Stimulated activated CD4-positive, alpha-beta T cell treated with anti-CD3 and anti-CD28 coated beads, Interleukin-4, amount 100 ng/mL, for 48 hours (primary cell): ENCODE results near the gene ZNF445.
"Not testable (repeated sequence)": the region's sequence is repeated elsewhere in the genome, so short reads cannot be mapped to it uniquely, and the experiment has no call there.

Experiments
- DNase-seq, 2 donors: peaks; one replicate each; pipeline ENCODE4 v3.0.0-alpha.2; 2020; ENCODE audit warnings: low read depth in 2 of 2

ZNF445 gene

DNA sequence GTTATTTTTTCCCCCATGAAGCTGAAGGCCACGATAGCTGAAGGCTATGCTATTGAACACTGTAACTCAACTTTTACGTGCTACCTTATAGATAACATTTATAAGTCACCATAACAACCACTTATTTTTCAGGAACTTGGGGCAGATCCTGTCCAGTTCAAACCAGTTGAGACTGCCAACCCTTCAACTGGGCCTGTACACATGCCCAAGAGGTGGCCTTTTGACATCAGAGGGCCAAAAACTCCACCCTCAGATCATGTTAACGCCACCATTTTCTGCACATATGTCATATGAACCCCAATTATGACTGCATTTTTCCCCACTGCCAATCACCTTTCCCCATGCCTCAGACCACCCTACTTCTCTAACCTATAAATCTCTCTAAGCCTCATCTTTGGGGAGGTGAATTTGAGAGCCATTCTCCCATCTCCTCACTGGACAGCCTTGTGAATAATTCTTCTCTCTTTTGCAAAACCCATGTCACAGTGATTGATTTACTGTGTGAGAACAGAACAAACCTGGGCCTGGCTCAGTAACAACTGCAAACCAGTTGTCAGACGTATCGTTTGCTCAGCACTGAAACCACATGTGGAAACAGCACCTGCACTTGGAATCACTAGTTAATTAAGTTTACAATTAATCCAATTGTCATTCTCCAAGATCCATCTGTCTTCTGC is 42.5 kb downstream of the ZNF445 start:
- DNase-seq = no peak

DNA sequence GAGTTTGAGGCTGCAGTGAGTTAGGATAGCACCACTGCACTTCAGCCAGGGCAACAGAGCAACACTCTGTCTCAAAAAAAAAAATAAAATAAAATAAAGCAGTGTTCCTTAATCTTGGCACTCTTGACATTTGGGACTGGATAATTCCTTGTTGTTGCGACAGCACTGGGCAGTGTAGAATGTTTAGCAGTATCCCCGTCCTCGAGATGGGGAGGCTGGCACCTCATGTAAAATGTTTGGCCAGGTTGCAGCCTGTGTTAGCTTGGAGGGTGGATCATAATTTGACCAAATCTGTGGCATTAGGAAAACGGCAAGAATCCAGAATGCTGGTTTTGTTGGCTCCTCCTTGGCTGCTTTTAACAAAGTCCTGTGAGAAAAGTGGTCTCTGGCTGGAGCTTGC is 47.0 kb downstream of the ZNF445 start:
- no peak for DNase-seq

DNA sequence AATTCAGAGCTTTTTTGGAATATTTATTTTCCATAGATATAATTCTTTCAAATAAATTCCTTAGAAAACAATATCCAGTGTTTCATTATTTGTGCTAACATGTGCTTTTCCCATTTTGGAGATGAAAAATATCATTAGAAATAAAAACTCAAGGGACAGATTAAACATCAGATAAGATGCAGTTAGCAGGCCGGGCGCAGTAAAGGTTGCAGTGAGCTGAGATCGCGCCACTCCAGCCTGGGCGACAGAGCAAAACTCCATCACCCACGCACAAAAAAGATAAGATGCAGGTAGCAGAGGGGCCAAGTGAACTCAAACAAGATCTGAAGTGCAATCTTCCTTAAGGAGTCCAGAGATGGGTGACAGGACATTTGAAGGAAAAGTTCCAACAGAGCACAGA is 48.0 kb downstream of the ZNF445 start:
- DNase-seq = no peak

DNA sequence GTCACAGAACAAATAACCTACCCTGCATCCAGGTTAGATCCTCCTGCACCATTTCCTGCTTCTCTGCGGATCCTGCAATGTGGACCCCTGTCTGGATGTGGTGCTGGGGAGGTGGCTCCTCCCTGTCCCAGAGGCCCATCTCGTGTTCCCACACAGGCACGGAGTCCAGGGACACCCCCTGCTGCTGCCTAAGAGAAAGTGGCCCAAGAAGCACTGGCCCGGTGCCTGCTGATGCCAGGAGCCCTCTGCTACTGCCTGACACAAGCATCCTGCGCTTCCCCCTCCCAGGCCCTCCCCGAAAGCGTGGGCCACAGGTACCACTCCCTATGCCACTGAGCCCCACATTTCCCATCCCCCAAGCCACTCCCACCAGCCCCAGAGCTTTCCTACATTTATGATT is 48.6 kb downstream of the ZNF445 start:
- no peak for DNase-seq

DNA sequence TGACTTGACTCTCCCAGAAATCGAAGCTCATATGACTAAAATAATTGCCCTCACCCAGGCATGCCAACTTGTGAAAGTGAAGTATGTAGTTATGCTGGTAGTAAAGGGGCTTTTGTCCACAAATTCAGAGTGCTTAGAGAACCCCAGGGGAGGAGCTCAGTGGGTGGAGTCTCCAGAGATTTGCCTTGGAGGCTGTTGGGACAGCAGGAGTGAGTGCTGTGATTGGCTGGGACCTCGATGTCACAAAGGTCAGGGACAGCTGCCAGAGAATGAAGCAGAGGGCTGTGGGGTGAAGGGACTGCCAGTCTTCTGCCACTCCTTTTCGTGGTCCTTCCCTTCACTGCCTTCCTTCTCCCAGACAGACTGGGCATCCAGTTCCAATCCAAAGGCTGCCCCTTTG is 49.8 kb downstream of the ZNF445 start:
- DNase-seq = no peak

DNA sequence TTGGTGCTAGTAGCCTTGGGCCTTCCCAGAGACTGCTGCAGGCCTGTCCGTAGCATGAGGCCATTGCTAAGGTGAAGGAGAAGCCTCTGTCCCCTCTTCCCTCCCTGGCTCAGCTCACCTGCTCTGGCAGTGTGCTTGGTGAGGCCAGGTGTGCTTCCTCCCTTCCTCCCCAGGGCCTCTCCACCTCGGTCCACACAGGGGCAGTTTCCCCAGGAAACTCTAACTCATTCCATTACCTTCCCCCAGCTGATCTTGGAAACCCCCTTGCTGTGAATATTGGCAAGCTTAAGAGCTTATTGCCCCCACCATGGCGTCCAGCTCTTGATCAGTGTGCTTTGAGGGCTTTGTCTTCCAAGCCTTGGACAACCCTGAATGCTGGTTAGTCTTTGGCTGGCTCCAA is 52.7 kb downstream of the ZNF445 start:
- DNase-seq = no peak

DNA sequence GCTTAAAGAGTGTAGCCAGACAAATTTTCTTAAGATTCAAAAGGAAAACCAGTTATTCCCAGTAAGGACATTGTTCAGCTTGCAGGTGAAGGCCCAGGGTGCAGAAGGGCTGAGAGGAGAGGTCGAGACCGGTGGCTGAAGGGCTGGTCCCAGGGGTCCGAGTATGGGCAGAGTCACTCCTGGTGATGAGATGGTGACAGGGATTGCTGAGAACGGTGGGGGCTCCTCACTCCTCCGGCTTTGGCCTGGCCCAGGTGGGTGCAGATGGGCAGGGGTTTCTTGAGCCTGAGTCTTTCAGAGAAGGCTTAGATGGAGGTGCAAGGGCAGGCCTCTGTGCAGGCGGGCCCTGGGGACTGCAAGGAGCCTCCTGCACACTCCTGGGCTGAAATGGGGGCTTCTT is 56.2 kb downstream of the ZNF445 start:
- no peak for DNase-seq

DNA sequence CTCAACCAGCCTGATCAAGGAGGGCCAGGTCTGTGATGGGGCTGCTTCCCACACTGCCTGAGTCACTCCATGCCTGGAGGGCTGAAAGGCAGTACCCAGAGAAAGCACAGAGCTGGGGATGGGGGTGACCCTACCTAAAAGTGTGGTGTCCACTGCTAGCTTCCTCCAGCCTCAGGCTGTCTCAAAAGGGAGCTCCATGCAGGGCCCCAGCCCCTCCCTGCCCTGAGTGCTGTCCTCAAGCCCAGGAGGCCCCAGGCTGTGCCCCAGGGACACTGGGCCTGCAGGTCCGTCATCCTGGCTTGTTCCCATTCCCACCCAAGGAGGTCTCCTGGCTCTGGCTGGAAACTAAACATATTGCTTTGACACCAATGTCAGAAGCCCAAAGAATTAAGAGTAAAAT is 56.8 kb downstream of the ZNF445 start:
- DNase-seq = no peak

DNA sequence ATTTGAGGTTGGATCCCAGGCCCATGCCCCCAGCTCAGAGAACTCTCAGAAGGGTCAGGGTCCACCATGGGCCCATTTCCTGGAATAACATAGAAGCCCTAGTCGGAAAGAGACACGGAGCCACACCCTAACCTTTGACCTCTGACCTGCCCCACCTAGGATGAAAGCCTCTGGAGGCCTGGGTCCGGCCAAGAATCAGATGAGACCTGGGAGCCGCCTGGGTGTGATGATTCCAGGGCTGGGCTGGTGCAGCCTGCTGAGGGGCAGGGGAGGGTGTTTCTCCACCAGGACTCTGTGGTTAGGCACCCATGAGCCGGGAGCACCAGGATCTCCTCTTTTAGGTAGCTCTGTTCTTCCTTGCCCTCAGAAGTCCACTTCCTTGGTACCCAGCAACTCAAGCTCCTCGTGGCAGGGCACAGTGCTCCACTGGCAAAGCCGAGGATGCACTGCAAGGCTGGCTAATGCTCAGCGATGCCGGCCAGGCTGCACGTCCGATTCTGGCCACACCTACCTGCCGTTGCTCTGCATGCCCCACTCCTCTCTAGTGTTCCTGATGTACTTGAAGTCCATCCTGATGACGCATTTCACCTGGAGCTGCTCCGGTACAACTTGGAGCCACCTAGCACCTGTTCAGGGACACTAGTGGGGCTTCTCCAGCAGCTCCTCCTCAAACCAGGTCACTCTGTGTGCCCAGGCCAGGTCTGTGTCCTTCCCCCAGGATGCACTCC is 57.4 kb downstream of the ZNF445 start:
- no peak for DNase-seq

DNA sequence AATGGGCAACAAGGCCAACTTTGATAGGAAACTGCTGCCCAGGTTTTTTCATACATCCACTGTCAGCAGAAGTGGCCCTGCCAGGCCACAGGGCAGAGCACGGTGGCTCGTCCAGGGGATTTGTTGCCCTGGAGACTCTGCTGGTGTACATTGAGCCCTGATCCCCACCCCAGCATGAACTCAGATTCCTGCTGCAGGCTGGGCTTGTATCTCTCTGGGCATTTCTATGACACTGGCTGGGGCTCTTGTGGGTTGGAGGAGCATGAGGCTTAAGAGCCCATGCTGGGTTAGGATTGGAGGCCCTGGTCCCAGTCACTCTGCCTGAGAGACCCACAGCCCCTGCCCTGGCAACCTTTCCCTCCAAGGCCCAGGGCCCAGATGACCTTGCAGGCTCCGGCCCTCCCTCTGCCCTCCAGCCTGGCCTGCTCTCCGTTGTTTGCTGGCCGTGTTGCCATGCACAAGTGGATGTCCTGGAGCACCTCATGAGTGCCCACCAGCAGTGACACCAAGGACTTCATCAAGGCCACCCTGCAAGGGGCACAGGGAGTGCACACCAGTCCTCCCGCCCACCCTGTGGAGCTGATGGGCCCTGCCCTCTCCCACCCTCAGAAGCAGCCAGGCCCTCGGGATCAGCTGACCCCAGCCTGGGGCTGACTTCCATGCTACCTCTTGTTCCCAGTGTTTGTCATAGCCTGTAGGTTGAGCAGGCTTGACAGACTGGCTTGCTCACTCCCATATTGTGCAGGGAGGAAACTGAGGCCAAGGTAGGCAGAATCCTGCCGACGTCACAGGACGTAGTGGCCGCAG is 58.2 kb downstream of the ZNF445 start:
- no peak for DNase-seq

DNA sequence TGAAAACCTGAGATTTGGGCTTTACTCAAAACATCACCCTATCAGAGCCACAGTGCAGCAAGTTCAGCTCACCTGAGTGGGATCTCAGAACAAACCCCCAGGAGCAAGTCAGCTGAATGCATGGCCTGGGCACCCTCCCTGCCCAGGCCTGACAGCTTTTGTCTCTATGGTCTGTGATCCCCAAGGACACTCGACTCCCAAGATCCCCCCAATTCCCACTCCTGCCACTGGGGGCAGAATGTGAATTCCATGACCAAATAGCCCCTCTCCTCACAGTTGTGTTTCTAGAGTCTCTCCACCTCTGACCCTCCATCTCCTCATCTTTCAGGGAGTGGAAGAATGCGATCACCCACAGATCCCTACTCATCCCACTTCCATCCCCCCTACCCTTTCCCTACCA is 58.9 kb downstream of the ZNF445 start:
- DNase-seq = no peak

DNA sequence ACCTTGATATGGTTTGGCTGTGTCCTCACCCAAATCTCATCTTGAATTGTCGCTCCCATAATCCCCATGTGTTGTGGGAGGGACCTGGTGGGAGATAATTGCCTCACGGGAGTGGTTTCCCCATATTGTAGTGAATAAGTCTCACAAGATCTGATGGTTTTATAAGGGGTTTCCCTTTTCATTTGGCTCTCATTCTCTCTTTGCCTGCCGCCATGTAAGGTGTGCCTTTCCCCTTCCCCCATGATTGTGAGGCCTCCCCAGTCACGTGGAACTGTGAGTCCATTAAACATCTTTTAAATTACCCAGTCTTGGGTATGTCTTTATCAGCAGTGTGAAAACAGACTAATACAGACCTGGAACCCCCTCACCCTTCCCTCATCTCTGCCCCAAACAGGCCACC is 59.4 kb downstream of the ZNF445 start:
- DNase-seq = not testable (repeated sequence)

DNA sequence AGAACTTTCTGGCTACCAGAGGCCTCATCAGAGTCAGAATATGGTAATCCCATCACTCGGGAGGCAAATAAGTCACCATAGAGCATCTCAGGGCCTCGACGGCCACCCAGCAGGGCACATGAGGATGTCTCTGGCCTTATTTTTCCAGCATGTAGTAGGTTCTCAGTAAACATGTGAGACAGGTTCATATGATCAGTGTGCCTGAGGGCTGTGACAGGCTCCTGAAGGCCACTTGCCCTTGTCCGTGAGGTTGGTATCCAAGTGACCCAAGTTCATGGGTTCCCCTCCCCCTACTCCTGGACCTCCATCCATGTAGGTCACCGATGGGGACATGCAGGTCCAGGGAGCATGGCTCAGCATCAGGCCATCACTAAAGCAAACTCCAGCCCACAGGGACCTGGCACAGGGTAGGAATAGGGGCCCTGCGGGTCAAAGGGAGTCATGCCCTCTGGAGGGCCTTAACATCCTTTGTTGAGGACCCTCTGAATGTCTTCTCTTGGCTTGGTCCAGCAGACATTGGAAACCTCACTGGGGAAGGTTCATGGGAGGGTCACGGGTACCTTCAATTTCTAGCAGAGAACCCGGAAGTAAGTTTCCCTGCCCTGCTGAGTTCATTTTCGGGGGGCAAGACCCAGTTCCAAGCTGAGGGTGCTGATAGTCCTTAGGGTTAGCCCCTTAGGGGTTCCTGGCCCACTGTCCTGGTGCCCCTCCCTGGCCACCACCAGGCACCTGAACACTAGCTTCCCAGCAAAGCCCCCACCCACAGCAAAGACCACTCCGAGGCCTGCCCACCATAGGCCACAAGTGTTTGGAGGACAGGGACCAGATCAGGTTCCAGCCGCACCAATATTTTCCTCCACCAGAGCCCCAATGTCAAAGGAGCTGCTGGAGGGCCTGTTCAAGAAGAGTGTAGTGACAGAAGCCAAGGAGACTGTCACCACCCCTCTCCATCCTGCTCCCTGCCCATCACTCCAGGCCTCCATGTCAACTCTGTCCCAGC is 61.1 kb downstream of the ZNF445 start:
- no peak for DNase-seq

DNA sequence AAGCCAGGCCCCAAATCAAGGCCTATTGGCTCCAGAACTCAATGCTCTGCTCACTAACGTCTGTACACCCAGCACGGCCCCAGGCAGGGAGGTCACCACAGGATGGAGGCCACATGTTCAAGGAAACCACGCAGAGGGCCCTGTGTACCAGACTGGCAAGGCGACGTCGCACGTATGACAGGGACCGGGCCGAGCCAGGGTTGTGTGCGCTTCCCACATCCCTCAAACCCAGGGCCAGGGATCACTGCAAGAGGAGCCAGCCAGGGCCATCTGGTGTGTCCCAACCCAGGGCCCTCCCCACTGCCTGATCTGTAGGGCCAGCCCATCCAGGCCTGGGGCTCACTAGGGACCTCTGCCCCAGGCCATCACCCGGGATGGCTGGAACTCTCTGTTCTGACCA is 62.0 kb downstream of the ZNF445 start:
- no peak for DNase-seq

DNA sequence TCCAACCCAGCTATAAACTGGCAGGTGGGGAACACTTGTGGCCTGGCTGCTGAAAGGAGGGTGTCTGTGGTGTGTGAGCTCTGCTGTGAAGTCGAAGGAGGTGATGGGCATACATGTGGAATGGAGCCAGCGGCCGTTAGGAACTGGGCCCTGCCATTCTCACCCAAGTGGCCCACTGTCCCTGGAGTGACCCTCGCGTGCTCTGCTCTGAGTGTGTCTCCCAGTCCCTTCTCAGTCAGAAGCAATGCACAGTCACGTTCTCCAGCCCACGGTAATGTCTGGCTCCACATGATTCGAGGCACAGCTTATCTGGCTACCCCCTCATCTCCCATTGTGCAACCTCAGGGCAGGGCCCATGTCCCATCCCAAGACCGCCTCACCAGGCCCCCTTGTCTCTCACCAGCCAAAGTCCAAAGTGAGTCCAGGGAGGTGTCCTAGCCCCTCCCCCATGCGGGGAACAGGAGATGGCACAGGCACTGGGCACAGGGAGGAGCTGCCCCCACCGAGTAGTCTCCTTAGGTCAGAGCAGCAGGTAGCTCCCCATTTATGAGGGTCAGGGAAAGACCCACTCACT is 62.9 kb downstream of the ZNF445 start:
- DNase-seq = no peak

DNA sequence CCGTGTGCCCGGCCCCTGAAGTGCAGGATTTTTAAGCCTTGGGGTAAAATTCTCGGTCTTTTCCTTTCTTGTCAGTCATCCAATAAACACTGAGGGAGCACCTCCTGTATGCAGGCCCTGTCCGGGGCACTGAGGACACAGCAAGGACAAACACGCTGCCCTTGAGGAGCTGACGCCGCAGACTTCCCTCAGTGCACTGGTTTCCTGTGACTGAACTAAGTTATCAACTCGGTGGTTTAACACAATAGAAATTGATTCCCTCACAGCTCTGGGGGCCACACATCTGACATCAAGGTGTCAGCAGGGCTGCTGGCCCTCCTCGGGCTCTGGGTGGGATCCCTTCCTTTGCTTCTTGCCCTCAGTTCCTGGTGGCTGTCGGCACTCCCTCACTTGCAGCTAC is 65.1 kb downstream of the ZNF445 start:
- no peak for DNase-seq

DNA sequence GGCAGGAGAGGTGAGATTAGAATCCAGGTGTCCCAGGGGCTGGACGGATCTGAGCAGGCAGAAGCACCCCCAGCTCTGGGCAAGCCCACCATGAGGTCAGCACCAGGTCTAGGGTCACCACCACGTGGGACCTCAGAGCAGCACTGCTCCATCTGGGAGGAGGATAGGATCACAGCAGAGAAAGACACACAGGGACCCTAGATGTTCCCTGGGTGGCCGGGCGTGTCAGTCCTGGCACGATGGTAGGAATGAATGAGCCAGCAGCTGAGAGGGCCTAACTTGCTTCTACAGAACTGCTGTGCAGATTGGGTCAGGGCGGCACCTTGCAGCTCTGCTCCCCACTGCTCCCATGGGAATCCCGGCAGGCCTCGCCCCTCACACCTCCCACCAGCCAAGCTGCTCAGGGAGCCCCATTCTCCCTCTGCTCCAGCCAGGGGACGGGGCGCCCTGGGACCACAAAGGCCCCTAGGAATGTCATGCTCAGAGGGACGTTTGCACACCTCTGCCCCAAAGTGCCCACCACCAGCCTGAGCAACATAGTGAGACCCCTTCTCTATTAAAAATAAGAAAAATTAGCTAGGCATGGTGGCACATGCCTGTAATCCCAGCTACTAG is 66.3 kb downstream of the ZNF445 start:
- DNase-seq = no peak

DNA sequence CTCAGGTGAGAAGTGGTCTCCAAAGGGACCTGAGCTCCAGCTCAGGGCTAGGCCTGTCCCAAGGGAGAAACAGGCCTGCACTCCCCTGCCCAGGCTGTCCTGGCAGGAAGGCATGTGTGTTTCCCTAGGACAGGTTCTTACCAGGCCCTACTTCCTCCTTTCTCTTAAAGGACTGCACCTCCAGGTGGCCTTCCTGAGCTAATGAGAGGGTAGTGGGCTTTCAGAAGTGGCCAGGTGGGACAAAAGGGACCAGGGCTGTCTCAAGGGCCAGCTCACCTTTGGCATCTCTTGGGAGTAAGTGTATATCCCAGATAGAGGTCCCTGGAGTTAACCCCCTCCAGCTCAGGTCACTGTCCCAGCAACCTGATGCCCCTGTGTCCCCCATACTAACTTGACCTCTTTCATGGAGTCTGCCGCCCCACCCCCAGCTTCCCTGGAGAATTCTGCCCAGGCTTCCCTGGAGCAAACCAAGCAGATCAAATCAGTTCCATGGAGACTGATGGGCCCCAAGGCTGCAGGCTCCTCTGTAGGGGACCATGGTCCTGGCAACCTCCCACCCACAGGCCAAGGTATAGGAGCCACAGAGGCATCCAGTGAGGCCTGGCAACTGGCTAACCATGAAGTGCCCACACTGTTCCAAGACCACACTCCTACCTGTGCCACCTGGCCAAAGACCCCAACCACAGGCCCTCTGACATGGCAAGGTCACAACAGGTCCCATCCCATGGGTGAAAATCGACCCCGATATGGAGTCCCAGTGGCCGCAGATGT is 67.6 kb downstream of the ZNF445 start:
- DNase-seq = no peak

DNA sequence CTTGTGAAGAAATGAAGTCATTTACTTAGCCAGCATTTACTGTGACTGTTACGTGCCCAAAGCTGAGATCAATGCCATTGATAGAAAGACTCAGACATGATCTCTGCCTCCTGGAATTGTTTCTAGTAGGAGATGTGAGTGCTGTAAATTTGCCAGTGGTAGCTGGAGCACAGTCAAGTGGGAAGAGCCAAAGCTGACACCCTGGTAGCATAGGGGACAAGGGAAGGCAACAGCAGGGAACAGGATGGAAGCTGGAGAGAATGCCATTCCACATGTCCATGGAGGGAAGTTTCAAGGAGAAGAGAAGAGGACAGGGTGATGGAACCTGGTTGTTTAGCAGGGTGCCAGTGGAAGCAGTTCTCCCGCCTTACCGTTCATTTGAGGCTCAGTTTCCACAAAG is 74.9 kb downstream of the ZNF445 start:
- no peak for DNase-seq

DNA sequence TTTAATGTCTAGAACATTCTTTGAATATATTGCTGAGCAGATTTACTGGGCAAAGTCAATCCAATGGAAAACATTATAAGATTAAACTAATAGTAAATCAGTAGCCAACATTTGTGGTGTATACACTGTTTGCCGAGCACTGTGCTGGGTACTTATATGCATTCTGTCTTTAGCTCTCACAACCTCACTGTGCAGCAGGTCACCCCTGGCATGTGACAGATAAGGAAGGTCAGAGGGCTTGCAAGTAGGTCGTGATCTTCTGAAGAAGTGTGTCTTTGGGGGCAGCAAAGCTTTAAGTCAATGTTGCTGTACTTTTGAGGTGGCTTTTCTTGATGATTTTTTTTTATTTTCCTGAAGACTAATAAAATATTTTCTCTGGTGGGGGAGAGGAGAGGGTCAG is 76.7 kb downstream of the ZNF445 start:
- no peak for DNase-seq
